A204.1 (cell line): ENCODE measurements around the gene CARD14.
"Not testable (repeated sequence)": the region's sequence is repeated elsewhere in the genome, so short reads cannot be mapped to it uniquely, and the experiment has no call there.

Experiments used
- FAIRE-seq: peaks from 2 replicates; lab custom pipeline; 2012; peaks lifted over from hg19 to GRCh38; lab: Jason Lieb, UNC

CARD14 gene

GRCh38 chr17:80151333-80151732, 18.5 kb upstream of the CARD14 start:
- no peak for FAIRE-seq

- FAIRE-seq = no peak
Observed at GRCh38 chr17:80152081-80152702, 17.6 kb upstream of the CARD14 start.

GRCh38 chr17:80153004-80153403, 16.8 kb upstream of the CARD14 start:
- FAIRE-seq = no peak

GRCh38 chr17:80154166-80154565, 15.7 kb upstream of the CARD14 start:
- FAIRE-seq = no peak

- not testable (repeated sequence) for FAIRE-seq
Observed at GRCh38 chr17:80155600-80155999, 14.2 kb upstream of the CARD14 start.

GRCh38 chr17:80158846-80159245, 11.0 kb upstream of the CARD14 start:
- FAIRE-seq = no peak

- FAIRE-seq = no peak
Observed at GRCh38 chr17:80160536-80160935, 9.3 kb upstream of the CARD14 start.

GRCh38 chr17:80163336-80163735, 6.5 kb upstream of the CARD14 start:
- FAIRE-seq = no peak

GRCh38 chr17:80164185-80164584, 5.6 kb upstream of the CARD14 start:
- no peak for FAIRE-seq

GRCh38 chr17:80166446-80166845, 3.4 kb upstream of the CARD14 start:
- no peak for FAIRE-seq

- no peak for FAIRE-seq
Observed at GRCh38 chr17:80168371-80168770, 1.5 kb upstream of the CARD14 start.

GRCh38 chr17:80169107-80169506, 723 bp upstream of the CARD14 start:
- FAIRE-seq = no peak

- FAIRE-seq = no peak
Observed at GRCh38 chr17:80171681-80172080, 1.9 kb downstream of the CARD14 start.

- no peak for FAIRE-seq
Observed at GRCh38 chr17:80173126-80173525, 3.3 kb downstream of the CARD14 start.

GRCh38 chr17:80173916-80174315, 4.1 kb downstream of the CARD14 start:
- FAIRE-seq = no peak

GRCh38 chr17:80176757-80177156, 6.9 kb downstream of the CARD14 start:
- no peak for FAIRE-seq

- no peak for FAIRE-seq
Observed at GRCh38 chr17:80177986-80178595, 8.3 kb downstream of the CARD14 start.

GRCh38 chr17:80180192-80180591, 10.4 kb downstream of the CARD14 start:
- no peak for FAIRE-seq

GRCh38 chr17:80181431-80181830, 11.6 kb downstream of the CARD14 start:
- no peak for FAIRE-seq

GRCh38 chr17:80182118-80182844, 12.5 kb downstream of the CARD14 start:
- no peak for FAIRE-seq

GRCh38 chr17:80182845-80183223, 13.0 kb downstream of the CARD14 start:
- no peak for FAIRE-seq

GRCh38 chr17:80183581-80184422, 14.0 kb downstream of the CARD14 start:
- FAIRE-seq = no peak

- FAIRE-seq = no peak
Observed at GRCh38 chr17:80184423-80184714, 14.5 kb downstream of the CARD14 start.
